ENCODE results near the gene PCDHGC5. TPM values are rescaled to one million over a fixed set of nuclear protein-coding genes. Genes with fewer than 3 reads are reported as not detected.

PCDHGC5 gene
- total RNA-seq (2014; rRNA removed; shearing (Covaris generic)) = 0.05 and 0.19 TPM in 2 replicates
- polyA plus RNA-seq (2015; cell fraction: cytosol; rRNA removed) = 0.13 TPM in 1 of 2 replicates, not detected in the other
- not detected in 2 replicates for polyA plus RNA-seq (2015; cell fraction: nucleus; rRNA removed)

- in situ Hi-C loops (cut with HindIII; ENCODE audit: low pct_unique_long_range_greater_than_20kb, low sequenced_read_pairs) = no loop called here
- no peak for DNase-seq (ENCODE audit: low read depth, low spot score)
Measured at GRCh38 chr5:141488591-141489561, at the start of gene PCDHGC5. Gene PCDHGC5, plus strand, starts transcription at chr5:141489081. Its CDS starts 160 bp downstream, at chr5:141489241.

DNA sequence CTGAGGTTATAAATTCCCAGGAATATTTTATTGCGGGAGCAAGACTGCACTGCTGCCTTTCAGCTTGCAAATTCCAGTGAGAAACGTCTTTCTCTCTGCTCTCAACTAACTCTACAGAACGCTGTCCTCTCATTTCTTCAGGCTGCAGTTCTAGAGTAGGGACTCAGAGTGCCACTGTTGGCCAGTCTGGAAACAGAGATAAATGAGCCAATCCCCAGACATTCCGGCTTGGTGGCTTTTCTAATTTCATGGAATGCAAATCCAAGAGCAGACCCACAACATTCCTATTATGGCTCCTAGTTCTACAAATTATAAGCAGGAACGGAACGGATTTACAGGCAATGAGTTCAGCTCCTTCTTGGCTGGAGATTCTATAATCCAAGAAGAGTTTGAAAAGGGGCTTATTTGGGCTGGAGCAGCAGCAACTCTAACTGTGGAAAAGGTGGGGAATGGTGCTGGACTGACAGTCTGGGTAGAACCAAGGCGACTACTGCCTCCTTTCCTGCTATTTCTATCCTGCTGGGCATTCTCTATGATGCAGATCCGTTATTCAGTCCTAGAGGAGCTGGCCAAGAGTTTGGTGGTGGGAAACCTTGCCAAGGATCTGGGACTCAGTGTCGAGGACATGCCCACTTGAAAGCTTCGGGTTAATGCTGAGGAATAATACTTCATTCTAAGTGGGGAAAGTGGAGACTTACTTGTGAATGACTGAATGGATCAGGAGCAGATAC lies 49.3 kb upstream of the PCDHGC5 start:
- DNase-seq (ENCODE audit: low read depth, low spot score) = no peak
- in situ Hi-C loops (cut with HindIII; ENCODE audit: low pct_unique_long_range_greater_than_20kb, low sequenced_read_pairs) = no loop called here

DNA sequence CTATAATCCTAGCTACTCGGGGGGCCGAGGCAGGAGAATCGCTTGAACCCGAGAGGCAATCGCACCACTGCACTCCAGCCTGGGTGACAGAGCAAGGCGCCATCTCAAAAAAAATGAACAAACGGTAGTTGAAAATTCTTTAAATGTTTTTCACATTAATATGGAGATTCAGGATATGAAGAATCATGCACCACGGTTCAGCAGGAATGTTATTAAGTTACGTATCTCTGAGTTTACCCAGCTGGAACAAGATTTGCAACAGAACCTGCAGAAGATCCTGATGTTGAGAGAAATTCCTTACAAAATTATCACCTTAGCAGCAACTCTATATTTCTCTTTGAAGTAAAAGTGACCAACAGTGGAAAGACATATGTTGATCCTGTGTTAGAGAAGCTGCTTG lies 48.5 kb upstream of the PCDHGC5 start:
- in situ Hi-C loops (cut with HindIII; ENCODE audit: low pct_unique_long_range_greater_than_20kb, low sequenced_read_pairs) = no loop called here
- DNase-seq (ENCODE audit: low read depth, low spot score) = no peak

DNA sequence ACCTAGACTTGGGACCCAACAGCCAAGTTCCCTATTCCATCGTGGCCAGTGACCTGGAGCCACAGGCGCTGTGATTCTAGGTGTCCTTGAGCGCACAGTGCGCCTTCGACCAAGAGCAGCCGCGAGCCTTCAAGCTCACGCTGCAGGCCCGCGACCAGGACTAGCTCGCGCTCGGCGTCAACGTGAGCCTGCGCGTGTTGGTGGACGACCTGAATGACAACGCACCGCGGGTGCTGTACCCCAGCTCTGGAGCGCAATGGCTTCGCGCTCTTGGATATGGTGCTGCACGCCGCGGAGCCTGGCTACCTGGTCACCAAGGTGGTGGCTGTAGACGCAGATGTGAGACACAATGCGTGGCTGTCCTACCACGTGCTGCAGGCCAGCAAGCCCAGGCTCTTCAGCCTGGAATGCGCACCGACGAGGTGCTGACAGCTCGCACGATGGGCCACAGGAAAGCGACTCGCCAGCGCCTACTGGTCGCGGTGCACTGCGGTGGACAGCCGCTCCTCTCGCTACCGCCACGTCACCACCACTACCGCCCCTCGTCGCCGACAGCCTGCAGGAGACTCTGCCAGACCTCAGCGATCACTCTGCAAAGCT lies 47.2 kb upstream of the PCDHGC5 start:
- no peak for DNase-seq (ENCODE audit: low read depth, low spot score)
- in situ Hi-C loops (cut with HindIII; ENCODE audit: low pct_unique_long_range_greater_than_20kb, low sequenced_read_pairs) = no loop called here

- in situ Hi-C loops (cut with HindIII; ENCODE audit: low pct_unique_long_range_greater_than_20kb, low sequenced_read_pairs) = no loop called here
- no peak for DNase-seq (ENCODE audit: low read depth, low spot score)
Measured at GRCh38 chr5:141465351-141465750, 23.5 kb upstream of the PCDHGC5 start.

DNA sequence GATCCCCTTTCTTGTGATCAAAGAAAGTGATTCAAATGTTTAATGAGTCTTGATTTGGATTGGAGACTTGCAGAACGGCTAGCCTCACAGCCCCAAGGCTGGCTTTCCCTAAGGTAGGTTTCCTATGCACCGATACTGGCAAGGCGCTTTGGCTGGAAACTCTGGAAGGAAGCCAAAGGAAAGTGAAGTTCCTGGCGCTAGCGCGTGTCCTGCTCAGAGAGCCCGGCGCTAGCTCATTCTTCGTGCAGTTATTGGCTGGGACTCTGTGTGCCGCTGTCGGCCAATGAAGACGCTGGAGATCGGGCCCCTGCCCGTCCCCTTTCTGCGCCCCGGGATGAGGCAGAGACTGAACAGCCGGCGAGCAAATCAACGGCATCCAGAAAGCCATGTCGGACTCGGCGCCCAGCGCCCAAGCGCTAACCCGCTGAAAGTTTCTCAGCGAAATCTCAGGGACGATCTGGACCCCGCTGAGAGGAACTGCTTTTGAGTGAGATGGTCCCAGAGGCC lies 13.2 kb upstream of the PCDHGC5 start, which contains the start of gene PCDHGC3:
Gene PCDHGC3, plus strand, starts transcription at position 342 of the 507 bp plus-strand sequence. Its CDS starts 151 bp downstream, at position 493.
- peak; percentile 65 for DNase-seq (ENCODE audit: low read depth, low spot score)
- in situ Hi-C loops (cut with HindIII; ENCODE audit: low pct_unique_long_range_greater_than_20kb, low sequenced_read_pairs) = no loop called here

GRCh38 chr5:141476132-141476911 lies 12.6 kb upstream of the PCDHGC5 start:
- DNase-seq (ENCODE audit: low read depth, low spot score) = no peak
- in situ Hi-C loops (cut with HindIII; ENCODE audit: low pct_unique_long_range_greater_than_20kb, low sequenced_read_pairs) = no loop called here

DNA sequence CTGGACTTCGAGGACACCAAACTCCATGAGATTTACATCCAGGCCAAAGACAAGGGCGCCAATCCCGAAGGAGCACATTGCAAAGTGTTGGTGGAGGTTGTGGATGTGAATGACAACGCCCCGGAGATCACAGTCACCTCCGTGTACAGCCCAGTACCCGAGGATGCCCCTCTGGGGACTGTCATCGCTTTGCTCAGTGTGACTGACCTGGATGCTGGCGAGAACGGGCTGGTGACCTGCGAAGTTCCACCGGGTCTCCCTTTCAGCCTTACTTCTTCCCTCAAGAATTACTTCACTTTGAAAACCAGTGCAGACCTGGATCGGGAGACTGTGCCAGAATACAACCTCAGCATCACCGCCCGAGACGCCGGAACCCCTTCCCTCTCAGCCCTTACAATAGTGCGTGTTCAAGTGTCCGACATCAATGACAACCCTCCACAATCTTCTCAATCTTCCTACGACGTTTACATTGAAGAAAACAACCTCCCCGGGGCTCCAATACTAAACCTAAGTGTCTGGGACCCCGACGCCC lies 11.8 kb upstream of the PCDHGC5 start:
- no peak for DNase-seq (ENCODE audit: low read depth, low spot score)
- in situ Hi-C loops (cut with HindIII; ENCODE audit: low pct_unique_long_range_greater_than_20kb, low sequenced_read_pairs) = no loop called here

- no peak for DNase-seq (ENCODE audit: low read depth, low spot score)
- in situ Hi-C loops (cut with HindIII; ENCODE audit: low pct_unique_long_range_greater_than_20kb, low sequenced_read_pairs) = no loop called here
Measured at GRCh38 chr5:141477815-141478214, 11.1 kb upstream of the PCDHGC5 start.

DNA sequence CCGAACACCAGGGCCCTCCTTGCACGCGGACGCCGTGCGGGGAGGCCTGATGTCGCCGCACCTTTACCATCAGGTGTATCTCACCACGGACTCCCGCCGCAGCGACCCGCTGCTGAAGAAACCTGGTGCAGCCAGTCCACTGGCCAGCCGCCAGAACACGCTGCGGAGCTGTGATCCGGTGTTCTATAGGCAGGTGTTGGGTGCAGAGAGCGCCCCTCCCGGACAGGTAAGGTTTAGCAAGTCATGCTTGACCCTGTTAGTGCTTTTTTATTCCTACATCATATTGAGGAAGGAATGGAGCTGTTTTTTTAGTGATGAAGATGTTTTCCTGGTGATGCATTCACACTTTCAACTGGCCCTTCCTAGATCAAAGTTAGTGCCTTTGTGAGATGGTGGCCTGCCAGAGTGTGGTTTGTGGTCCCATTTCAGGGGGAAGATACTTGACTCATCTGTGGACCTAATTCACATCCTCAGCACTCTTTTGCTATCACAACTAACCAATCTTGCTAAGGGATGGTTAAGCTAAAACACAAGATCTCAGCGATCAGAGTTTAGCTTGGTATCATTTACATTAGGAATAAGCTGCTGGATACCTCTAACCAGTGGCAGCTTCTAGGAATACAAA lies 10.4 kb upstream of the PCDHGC5 start:
- DNase-seq (ENCODE audit: low read depth, low spot score) = no peak
- in situ Hi-C loops (cut with HindIII; ENCODE audit: low pct_unique_long_range_greater_than_20kb, low sequenced_read_pairs) = no loop called here

- no peak for DNase-seq (ENCODE audit: low read depth, low spot score)
- in situ Hi-C loops (cut with HindIII; ENCODE audit: low pct_unique_long_range_greater_than_20kb, low sequenced_read_pairs) = no loop called here
Measured at GRCh38 chr5:141479776-141480175, 9.1 kb upstream of the PCDHGC5 start.

DNA sequence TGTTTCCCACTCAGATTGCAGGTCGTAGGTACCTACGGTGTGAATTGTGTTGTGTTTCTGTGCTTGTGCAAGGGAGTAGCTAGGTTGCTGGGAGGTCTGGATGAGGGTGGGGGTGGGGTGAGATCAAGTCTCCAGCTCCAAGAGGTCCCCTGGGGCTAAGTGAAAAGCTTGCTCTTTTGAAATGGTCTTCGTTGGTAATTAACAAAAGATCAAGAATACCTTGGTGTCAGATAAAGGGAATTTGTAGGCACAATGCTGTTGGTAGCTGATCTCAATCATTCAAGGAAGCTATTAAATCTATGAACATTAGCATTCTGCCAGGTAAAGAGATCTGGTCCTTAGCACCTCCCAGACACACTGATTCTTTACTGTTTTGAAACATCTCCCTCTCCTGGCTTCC lies 5.0 kb upstream of the PCDHGC5 start:
- in situ Hi-C loops (cut with HindIII; ENCODE audit: low pct_unique_long_range_greater_than_20kb, low sequenced_read_pairs) = no loop called here
- no peak for DNase-seq (ENCODE audit: low read depth, low spot score)

DNA sequence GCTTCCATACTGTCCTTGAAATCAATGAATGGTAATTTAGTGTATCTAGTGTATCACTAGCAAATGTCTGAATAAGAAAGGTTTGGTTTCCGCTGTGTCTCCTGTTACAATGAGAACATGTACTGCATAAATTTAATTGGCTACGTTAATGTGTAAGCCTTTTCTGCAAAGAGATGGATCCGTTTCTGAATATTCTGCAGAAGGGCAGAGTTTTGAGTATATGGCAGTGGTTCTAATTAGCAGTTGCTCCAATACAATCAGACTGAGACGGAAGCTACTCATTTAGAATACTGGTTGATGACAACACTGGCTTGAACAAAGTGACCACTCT lies 4.6 kb upstream of the PCDHGC5 start:
- DNase-seq (ENCODE audit: low read depth, low spot score) = no peak
- in situ Hi-C loops (cut with HindIII; ENCODE audit: low pct_unique_long_range_greater_than_20kb, low sequenced_read_pairs) = no loop called here

DNA sequence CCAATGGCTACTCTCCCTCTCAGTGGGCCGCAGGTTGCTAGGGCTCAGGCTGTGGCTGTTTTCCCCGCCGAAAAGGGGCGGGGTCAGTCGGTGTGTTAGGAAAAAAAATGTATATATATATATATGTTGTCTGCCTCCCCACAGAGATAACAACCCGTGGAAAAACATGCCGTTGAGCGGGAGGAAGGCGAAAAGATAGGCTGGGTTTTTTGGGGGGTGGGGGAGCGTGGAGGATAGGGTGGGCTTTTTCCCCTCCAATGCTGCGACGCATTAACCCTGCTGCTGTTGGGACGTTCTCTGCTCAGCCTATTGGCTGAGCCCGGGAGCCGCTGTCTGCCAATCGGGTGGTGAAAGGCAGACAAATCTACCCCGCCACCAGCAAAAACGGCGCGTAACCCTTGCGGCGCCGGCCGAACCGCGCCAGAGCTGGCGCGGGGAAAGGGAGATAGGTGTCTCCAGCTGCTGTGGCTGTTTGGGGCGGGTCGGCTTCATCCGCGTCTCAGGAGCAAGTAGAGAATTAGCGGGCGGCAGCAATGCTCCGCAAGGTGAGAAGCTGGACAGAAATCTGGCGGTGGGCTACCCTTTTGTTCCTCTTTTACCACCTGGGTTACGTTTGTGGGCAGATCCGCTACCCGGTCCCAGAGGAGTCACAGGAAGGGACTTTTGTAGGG lies 4.1 kb upstream of the PCDHGC5 start, which contains the start of gene PCDHGC4:
Gene PCDHGC4, plus strand, starts transcription at position 390 of the 671 bp plus-strand sequence. Its CDS starts 144 bp downstream, at position 534.
- in situ Hi-C loops (cut with HindIII; ENCODE audit: low pct_unique_long_range_greater_than_20kb, low sequenced_read_pairs) = no loop called here
- DNase-seq (ENCODE audit: low read depth, low spot score) = no peak

GRCh38 chr5:141485321-141486055 lies 3.4 kb upstream of the PCDHGC5 start:
- DNase-seq (ENCODE audit: low read depth, low spot score) = no peak
- in situ Hi-C loops (cut with HindIII; ENCODE audit: low pct_unique_long_range_greater_than_20kb, low sequenced_read_pairs) = no loop called here

Data from SK-MEL-5 (cell line).